GM18520 (cell line): ENCODE data around the gene YPEL3.
"Not testable (repeated sequence)": the region's sequence is repeated elsewhere in the genome, so short reads cannot be mapped to it uniquely, and the experiment has no call there.

ENCODE experiments used
- ATAC-seq: cut with Tn5 transposase; IDR thresholded peaks from one replicate; pipeline ENCODE4 v1.9.1; 2021; ENCODE audit not compliant: unreplicated experiment

YPEL3 gene

DNA sequence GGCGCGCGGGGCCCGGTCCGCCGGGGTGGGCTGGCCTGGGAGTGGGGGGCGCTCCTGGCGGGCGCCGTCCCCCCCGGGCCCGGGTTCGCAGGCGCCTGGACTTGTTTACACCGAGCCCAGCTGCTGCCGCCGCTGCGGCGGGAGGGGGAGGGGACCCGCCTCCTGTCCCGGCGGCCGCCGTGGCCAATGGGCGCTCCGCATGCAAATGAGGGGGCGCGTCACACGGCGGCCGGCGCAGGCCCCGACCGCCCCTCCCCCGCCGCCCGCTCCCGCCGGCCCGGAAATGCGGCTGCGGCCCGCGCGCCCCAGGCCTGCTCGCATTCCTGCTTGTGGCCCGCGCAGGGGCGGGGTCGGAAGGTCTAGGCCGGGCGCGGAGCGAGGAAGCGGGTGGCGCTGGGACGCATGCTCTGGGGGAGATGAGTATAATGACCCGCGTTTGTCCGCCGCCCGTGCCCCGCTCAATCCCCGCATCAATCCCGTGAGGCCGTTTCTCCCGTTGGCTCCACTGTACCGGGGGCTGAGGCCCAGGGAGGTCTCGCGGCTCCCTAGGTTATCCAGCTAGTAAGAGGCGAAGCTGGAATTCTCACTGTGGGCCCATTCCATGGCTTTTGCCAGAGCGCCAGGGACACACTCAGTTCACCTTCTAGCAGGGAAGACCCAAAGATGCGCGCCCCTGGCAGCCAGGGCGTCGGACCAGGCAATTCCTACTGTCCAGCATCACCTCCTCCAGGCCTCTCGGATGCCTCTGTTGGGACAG is at the start of gene YPEL3:
TSS of gene YPEL3 (minus strand) at position 109 of the 757 bp plus-strand sequence. CDS start 731 bp downstream, outside the sequence.
- ATAC-seq: peak; percentile 35

DNA sequence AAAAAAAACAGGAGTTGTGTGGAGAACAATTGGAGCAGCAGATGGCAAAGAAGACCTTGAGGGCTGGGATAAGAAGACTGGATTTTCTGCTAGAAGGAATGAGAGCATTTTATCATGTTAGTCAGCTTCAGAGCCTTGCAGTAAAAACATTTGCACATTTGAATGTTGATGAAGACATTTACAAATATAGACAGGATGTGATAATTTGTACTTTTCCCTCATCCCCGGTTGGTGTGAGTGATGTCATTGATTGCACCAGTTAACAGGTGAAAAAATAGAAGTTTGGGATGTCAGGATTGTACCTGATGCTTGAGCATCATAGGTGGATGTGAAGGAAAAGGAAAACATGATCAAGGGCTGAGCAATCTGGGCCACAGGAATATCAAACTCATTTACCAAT is 49.6 kb upstream of the YPEL3 start:
- no peak for ATAC-seq

GRCh38 chr16:30144917-30145316 is 48.9 kb upstream of the YPEL3 start:
- no peak for ATAC-seq

- no peak for ATAC-seq
Measured at GRCh38 chr16:30144017-30144416, 48.0 kb upstream of the YPEL3 start.

- no peak for ATAC-seq
Measured at GRCh38 chr16:30143347-30143702, 47.3 kb upstream of the YPEL3 start.

DNA sequence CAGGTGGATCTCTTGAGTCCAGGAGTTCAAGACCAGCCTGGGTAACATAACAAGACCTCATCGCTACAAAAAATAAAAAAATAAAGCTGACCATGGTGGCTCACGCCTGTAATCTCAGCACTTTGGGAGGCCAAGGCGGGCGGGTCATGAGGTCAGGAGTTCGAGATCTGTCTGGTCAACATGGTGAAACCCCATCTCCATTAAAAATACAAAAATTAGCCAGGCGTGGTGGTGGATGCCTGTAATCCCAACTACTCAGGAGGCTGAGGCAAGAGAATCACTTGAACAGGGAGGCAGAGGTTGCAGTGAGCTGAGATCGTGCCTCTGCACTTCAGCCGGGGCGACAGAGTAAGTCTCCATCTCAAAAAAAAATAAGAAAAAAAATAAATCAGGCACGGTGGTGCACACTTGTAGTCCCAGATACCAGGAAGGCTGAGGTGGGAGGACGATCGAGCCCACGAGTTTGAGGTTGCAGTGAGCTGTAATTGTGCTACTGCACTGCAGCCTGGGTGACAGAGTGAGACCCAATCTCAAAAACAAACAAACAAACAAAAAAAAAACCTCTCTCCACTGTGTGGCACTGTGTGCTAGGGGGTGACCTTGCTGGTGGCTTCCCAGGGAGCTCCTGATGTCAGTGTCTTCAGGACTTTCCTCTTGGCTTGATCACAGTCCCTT is 46.8 kb upstream of the YPEL3 start:
- ATAC-seq: no peak

DNA sequence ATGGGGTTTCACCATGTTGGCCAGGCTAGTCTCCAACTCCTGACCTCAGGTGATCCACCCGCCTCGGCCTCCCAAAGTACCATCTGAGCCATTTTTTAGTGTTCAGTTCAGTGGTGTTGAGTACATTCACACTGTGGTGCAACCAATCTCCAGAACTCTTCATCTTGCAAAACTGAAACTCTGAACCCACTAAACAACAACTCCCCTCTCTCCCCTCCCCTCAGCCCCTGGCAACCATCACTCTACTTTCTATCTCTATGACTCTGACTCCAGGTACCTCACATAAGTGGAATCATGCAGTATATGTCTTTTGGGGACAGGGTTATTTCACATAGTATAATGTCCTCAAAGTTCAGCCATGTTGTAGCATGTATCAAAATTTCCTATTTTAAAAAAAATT is 45.7 kb upstream of the YPEL3 start:
- no peak for ATAC-seq

- no peak for ATAC-seq
Measured at GRCh38 chr16:30139583-30140481, 43.8 kb upstream of the YPEL3 start.

DNA sequence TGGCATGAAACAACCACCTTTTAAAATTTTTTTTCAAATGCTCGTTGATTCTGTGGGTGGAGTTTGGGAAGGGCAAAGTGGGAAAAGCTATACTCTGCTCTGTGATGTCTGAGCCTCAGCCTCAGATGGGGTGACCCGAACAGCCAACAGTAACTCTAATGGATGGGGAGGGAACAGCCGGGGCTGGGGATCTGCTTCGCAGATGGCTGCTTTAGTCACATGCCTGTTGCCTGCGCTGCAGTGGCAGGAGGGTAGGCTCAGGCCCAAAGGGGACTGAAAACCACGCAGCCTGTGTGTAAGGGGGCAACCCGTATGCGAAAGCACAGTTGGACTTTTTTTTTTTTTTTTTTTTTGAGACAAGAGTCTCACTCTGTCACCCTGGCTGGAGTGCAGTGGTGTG is 41.9 kb upstream of the YPEL3 start:
- no peak for ATAC-seq

DNA sequence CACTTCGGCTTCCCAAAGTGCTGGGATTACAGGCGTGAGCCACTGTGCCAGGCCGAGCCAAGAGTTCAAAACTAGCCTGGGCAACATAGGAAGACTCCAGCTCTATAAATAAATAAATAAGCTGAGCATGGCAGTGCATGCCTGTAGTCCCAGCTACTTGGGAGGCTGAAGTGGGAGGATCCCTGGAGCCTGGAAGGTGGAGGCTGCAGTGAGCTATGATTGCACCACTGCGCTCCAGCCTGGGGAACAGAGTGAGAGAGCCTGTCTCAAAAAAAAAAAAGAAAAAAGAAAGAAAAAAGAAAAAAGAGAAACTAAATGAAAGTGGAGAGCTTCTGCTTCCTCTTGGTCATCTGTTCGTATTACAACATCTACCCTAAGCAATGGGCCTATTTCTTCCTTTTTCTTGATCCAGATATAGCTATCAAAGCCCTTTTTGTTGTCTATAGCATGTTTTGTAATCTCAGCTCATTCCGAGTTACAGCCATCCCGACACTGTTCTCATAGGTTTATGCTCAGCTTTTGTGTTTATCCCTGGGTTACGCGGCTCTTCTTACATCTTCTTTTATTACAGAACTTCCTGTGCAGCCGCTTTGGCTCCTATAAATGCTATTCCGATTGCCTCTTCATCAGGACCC is 41.1 kb upstream of the YPEL3 start:
- ATAC-seq: no peak

DNA sequence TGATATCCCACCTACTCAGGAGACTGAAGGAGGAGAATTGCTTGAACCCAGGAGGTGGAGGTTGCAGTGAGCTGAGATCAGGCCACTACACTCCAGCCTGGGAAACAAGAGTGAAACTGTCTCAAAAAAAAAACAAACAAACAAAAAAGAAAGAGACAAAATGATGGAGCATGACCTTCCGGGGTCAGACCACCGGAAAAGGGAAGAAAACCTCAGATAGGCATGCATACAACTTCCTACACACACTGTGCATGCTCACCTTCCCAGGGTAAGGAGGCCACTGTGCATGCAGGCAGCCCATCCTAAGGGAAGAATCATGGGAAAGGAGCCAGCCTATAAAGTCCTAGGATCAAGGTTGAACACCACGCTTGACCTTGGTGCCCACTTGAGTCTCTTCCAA is 36.6 kb upstream of the YPEL3 start:
- ATAC-seq: no peak

GRCh38 chr16:30131869-30132475 is 36.0 kb upstream of the YPEL3 start:
- no peak for ATAC-seq

DNA sequence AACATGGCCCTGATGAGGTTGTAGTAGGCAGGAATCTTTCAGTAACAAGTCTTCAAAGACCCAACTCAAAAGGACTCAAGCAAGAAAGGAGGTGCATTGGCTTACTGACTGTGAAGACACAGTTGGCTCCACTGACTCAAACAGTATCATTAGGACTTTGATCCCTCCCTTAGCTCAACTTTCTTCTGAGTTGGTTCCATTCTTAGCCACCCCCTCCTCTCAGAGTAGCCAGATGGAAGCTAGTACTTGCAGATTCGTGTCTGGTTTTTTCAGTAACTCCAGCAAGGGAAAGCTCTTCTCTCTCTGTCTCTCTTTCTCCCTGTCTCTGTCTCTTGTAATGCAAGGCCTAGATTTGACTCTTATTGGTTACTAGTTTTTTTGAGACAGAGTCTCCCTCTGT is 32.0 kb upstream of the YPEL3 start:
- ATAC-seq: no peak

DNA sequence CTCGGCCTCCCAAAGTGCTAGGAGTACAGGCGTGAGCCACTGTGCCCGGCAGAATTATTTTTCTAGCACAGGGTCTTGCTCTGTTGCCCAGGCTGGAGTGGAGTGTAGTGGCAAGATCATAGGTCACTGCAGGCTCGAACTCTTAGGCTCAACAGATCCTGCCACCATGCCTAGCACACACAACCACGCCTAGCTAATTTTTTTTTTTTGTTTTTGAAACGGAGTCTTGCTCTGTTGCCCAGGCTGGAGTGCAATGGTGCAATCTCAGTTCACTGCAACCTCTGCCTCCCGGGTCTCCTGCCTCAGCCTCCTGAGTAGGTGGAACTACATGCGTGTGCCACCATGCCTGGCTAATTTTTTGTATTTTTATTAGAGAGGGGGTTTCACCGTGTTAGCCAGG is 29.7 kb upstream of the YPEL3 start:
- ATAC-seq: not testable (repeated sequence)

GRCh38 chr16:30124985-30125379 is 29.0 kb upstream of the YPEL3 start:
- ATAC-seq: no peak

DNA sequence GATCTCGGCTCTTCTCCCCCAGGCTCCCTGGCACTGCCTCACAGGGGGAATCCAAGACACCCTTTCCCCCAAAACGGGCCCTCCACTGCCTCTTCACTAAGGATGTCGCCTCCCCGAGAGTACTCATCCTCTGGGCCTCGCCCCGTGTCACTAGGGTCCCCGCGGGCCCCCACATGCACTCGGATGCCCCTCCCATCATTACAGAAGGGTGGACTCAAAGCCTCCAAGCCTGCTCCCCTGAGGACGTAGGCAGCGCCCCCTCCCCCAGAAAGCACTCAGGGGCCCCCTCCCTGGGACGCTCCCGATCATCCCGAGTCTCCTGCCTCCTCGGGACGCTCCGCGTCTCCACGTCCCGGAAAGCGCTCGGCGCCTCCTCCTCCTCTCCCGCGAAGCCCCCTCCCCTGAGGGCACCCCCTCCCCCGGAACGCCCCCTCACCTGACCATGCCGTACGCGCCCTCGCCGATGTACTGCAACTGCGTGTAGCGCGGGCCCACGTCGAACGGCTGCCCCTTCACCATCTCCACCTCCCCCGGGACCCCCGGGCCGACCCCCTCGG is 26.7 kb upstream of the YPEL3 start:
- no peak for ATAC-seq

DNA sequence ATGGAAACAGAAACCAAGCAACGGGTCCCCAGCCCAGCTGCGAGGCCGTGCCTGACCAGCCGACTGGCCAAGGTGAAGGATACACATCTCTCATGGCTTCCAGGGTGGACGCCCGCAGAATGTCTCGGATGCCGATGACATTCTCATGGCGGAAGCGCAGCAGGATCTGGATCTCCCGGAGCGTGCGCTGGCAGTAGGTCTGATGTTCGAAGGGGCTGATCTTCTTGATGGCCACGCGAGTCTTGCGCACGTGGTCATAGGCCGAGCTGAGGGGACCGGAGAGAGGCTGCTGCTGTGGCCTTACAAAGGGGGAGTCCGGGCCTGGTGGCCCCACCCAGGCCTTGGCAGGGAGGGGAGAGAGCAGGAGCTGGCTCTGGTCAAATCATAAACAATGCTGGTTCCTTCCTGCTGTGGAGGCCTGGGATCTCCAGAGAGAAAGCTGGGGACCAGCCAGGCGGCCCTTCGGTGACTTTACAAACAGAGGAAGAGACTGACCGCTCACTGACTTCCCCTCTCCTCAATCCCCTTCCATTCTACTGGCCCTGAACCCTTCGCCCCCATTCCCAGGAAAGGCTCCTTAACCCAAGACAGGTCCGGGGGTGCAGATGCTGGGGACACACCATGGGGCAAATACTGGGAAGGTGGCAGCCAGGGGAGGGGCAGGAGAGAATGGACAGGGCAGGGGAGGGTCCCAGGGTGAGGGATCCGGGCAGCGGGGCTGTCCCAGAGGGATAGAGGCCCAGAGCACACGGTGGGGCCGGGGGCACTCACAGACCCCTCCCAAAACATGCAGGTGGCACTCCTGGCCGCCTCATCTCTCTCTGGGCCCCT is 25.9 kb upstream of the YPEL3 start:
- no peak for ATAC-seq

DNA sequence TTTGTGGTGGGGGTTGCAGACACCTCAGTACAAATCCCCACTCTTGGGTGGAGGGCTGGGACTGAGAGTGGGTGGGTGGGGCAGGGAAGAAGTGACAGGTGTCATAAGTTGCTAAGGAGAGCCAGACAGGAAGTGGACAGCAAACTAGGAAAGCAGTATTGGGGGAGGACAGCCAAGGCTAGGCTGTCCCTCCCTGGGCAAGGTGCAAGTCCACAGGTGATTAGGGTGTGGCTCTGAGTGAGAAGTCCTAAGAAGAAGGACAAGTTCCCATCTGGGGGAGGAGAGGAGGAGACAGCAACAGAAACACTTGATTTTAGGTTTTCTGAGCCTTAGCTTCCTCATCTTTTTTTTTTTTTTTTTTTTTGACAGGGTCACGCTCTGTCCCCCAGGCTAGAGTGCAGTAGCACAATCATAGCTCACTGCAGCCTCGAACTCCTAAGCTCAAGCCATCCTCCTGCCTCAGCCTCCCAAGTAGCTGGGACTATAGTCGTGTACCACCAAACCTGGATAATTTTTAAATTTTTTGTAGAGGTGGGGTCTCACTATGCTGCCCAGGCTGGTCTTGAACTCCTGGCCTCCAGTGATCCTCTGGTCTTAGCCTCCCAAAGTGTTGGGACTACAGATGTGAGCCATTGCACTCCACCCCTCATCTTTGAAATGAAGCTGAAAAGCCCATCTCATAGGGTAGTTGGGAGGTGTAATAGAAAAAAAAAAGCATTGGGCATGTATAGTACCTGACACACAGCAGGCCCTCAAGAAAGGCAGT is 24.5 kb upstream of the YPEL3 start:
- ATAC-seq: no peak

- no peak for ATAC-seq
Measured at GRCh38 chr16:30119428-30119827, 23.4 kb upstream of the YPEL3 start.
